Suprapubic skin (tissue), 4 donors: ENCODE results near the gene MAPRE2. TPM values are rescaled to one million over a fixed set of nuclear protein-coding genes. Genes with fewer than 3 reads are reported as not detected.

Experiments
- DNase-seq, 2 donors: peaks; one replicate each; pipeline ENCODE4 v3.0.0-alpha.2; 2019; ENCODE audit warnings: low spot score in 2 of 2
- H3K27ac ChIP-seq: fragments of 200-600 bp; sonication (generic); one replicate; pipeline ENCODE4 v1.5.1; 2019
- H3K27me3 ChIP-seq: fragments of 200-600 bp; sonication (generic); one replicate; pipeline ENCODE4 v1.5.1; 2019
- H3K36me3 ChIP-seq: fragments of 200-600 bp; sonication (generic); one replicate; pipeline ENCODE4 v1.5.1; 2019
- H3K4me1 ChIP-seq: fragments of 200-600 bp; sonication (generic); one replicate; pipeline ENCODE4 v1.5.1; 2019
- H3K4me3 ChIP-seq: fragments of 200-600 bp; sonication (generic); one replicate; pipeline ENCODE4 v1.5.1; 2019; ENCODE audit warnings: mild to moderate bottlenecking
- H3K9me3 ChIP-seq: fragments of 200-600 bp; sonication (generic); one replicate; pipeline ENCODE4 v1.5.1; 2019
- CTCF ChIP-seq, 2 donors: fragments of 200-600 bp in 1 of 2; fragments of 450-650 bp in 1 of 2; sonication (generic) in 1 of 2; IDR thresholded peaks; one replicate each; pipeline ENCODE4 v1.5.1; 2016 to 2019; ENCODE audit warnings: antibody characterized with exemption in 2 of 2, mild to moderate bottlenecking in 1 of 2, moderate library complexity in 1 of 2
- EP300 ChIP-seq: sonication (generic); formaldehyde crosslinking; IDR thresholded peaks from one replicate; pipeline ENCODE4 v1.6.1; 2017; ENCODE audit warnings: antibody characterized with exemption
- POLR2A ChIP-seq, 2 donors: fragments of 450-650 bp; IDR thresholded peaks; one replicate each; pipeline ENCODE4 v1.6.1; 2017; ENCODE audit warnings: antibody characterized with exemption in 2 of 2, mild to moderate bottlenecking in 2 of 2, moderate library complexity in 2 of 2
- POLR2AphosphoS5 ChIP-seq, 3 donors: sonication (generic); formaldehyde crosslinking; IDR thresholded peaks; one replicate each; pipeline ENCODE4 v1.6.1; 2017; ENCODE audit warnings: antibody characterized with exemption in 3 of 3
- WGBS: methylation state at CpG from one replicate; pipeline ENCODE4 v1.1.5; 2018; 5-methylcytosine and 5-hydroxymethylcytosine counted together
- total RNA-seq, 4 donors: library from RNA; depleted of rRNA; stranded (reverse); fragments of >200 nt; gene quantifications; one replicate each; pipeline ENCODE4 v1.1.0, GENCODE V29; 2016

Gene MAPRE2
- total RNA-seq, 4 donors from 2014 or later: 29.9 to 51.2 (median 37.2) TPM

GRCh38 chr18:35136248-35136647 is 95.0 kb downstream of the MAPRE2 start:
- Histone ChIP-seq H3K27ac (no peak overlapping the region), H3K4me1 (no peaks in the 10 kb centered on the region), H3K27me3 (no peaks in the 10 kb centered on the region), H3K36me3 (peaks cover 38% of the 10 kb centered on the region), H3K9me3 (no peaks in the 10 kb centered on the region), H3K4me3 (no peak overlapping the region)
- TF ChIP-seq EP300: no peak
- TF ChIP-seq POLR2AphosphoS5 (IDR thresholded peaks at IDR 0.05): no peak
- no peak for TF ChIP-seq POLR2A (IDR thresholded peaks at IDR 0.05)
- TF ChIP-seq CTCF (IDR thresholded peaks at IDR 0.05): no peak
- DNase-seq: no peak
- 97% methylated on average over 3 of the region's 3 CpGs for WGBS

GRCh38 chr18:35136885-35137284 is 95.7 kb downstream of the MAPRE2 start:
- no peaks in the 10 kb centered on the region for H3K9me3 ChIP-seq
- no peaks in the 10 kb centered on the region for H3K27me3 ChIP-seq
- 94% methylated on average over 2 of the region's 2 CpGs for WGBS
- DNase-seq: no peak
- TF ChIP-seq CTCF (IDR thresholded peaks at IDR 0.05): no peak
- no peak for TF ChIP-seq POLR2A (IDR thresholded peaks at IDR 0.05)
- no peak for TF ChIP-seq EP300
- TF ChIP-seq POLR2AphosphoS5 (IDR thresholded peaks at IDR 0.05): no peak
- no peaks in the 10 kb centered on the region for H3K4me1 ChIP-seq
- no peak overlapping the region for H3K27ac ChIP-seq
- H3K4me3 ChIP-seq: no peak overlapping the region
- peaks cover 38% of the 10 kb centered on the region for H3K36me3 ChIP-seq

- Histone ChIP-seq H3K9me3 (no peaks in the 10 kb centered on the region), H3K36me3 (peaks cover 38% of the 10 kb centered on the region), H3K27ac (no peak overlapping the region), H3K4me1 (no peaks in the 10 kb centered on the region), H3K27me3 (no peaks in the 10 kb centered on the region), H3K4me3 (no peak overlapping the region)
- no peak for DNase-seq
- WGBS: 89% methylated on average over 9 of the region's 10 CpGs
- TF ChIP-seq POLR2A (IDR thresholded peaks at IDR 0.05) (no peak), EP300 (no peak), POLR2AphosphoS5 (IDR thresholded peaks at IDR 0.05) (no peak), CTCF (IDR thresholded peaks at IDR 0.05) (no peak)
Observed at GRCh38 chr18:35137632-35138031, 96.4 kb downstream of the MAPRE2 start.

- Histone ChIP-seq H3K27me3 (no peaks in the 10 kb centered on the region), H3K9me3 (no peaks in the 10 kb centered on the region), H3K36me3 (peaks cover 33% of the 10 kb centered on the region), H3K4me1 (no peaks in the 10 kb centered on the region), H3K4me3 (no peak overlapping the region), H3K27ac (no peak overlapping the region)
- DNase-seq: no peak
- WGBS: 76% methylated on average over 6 of the region's 6 CpGs
- no peak for TF ChIP-seq POLR2AphosphoS5 (IDR thresholded peaks at IDR 0.05)
- TF ChIP-seq CTCF (IDR thresholded peaks at IDR 0.05): no peak
- TF ChIP-seq POLR2A (IDR thresholded peaks at IDR 0.05): no peak
- TF ChIP-seq EP300: no peak
Observed at GRCh38 chr18:35138773-35139172, 97.6 kb downstream of the MAPRE2 start.

- H3K27me3 ChIP-seq: no peaks in the 10 kb centered on the region
- WGBS: 95% methylated on average over 3 of the region's 3 CpGs
- DNase-seq: no peak
- peaks cover 6% of the 10 kb centered on the region for H3K4me1 ChIP-seq
- no peak overlapping the region for H3K4me3 ChIP-seq
- H3K27ac ChIP-seq: no peak overlapping the region
- no peaks in the 10 kb centered on the region for H3K9me3 ChIP-seq
- peaks cover 26% of the 10 kb centered on the region for H3K36me3 ChIP-seq
- TF ChIP-seq EP300 (no peak), POLR2AphosphoS5 (IDR thresholded peaks at IDR 0.05) (no peak), CTCF (IDR thresholded peaks at IDR 0.05) (no peak), POLR2A (IDR thresholded peaks at IDR 0.05) (no peak)
Observed at GRCh38 chr18:35139517-35139916, 98.3 kb downstream of the MAPRE2 start.
